Gastrocnemius medialis (tissue), 4 donors: Measurements from ENCODE around the gene GULP1. TPM values are rescaled to one million over a fixed set of nuclear protein-coding genes. Genes with fewer than 3 reads are reported as not detected.

ENCODE experiments used
- ATAC-seq, 2 donors: fragments of 150-250 bp; one replicate each; pipeline ENCODE4 v1.9.1; 2016
- DNase-seq, 2 donors: peaks; one replicate each; pipeline ENCODE4 v3.0.0-alpha.2; 2019
- H3K27ac ChIP-seq, 4 donors: fragments of 200-600 bp; sonication (generic); 1 replicate in 1 of 4; 2 replicates in 3 of 4; pipeline ENCODE4 v1.5.1; 2016 to 2018; ENCODE audit warnings: mild to moderate bottlenecking in 2 of 4, moderate library complexity in 1 of 4
- H3K27me3 ChIP-seq, 3 donors: fragments of 200-600 bp; sonication (generic) in 2 of 3; 1 replicate in 1 of 3; 2 replicates in 2 of 3; pipeline versions ENCODE4 v1.5.1 to v1.6.0; 2016 to 2019; ENCODE audit warnings: mild to moderate bottlenecking in 1 of 3, moderate library complexity in 1 of 3
- H3K36me3 ChIP-seq, 2 donors: fragments of 200-600 bp; sonication (generic) in 1 of 2; one replicate each; pipeline ENCODE4 v1.5.1; 2017 to 2018
- H3K4me1 ChIP-seq, 2 donors: fragments of 200-600 bp; sonication (generic) in 1 of 2; one replicate each; pipeline ENCODE4 v1.5.1; 2016 to 2017; ENCODE audit warnings: mild to moderate bottlenecking in 2 of 2
- H3K4me3 ChIP-seq, 4 donors: fragments of 200-600 bp; sonication (generic) in 3 of 4; 1 replicate in 1 of 4; 2 replicates in 3 of 4; pipeline ENCODE4 v1.5.1; 2016 to 2019; ENCODE audit warnings: mild to moderate bottlenecking in 2 of 4
- H3K9me3 ChIP-seq, 3 donors: fragments of 200-600 bp; sonication (generic) in 2 of 3; 1 replicate in 1 of 3; 2 replicates in 2 of 3; pipeline ENCODE4 v1.5.1; 2016 to 2019
- POLR2A ChIP-seq, 2 donors: fragments of 450-650 bp; IDR thresholded peaks; one replicate each; pipeline ENCODE4 v1.6.1; 2017; ENCODE audit warnings: antibody characterized with exemption in 2 of 2, mild to moderate bottlenecking in 2 of 2, moderate library complexity in 2 of 2
- in situ Hi-C, 4 donors: fragments of 200-750 bp; cut with MboI; loops; one replicate each; pipeline versions ENCODE4 v1.15.0 to v1.8.0; 2017; ENCODE audit warnings: low sequenced_read_pairs in 4 of 4
- intact Hi-C: fragments of 100-400 bp; cut with DNase I; formaldehyde crosslinking; loops from one replicate; pipeline ENCODE4 v1.15.1; 2023; ENCODE audit warnings: low total_unique reads
- total RNA-seq, 4 donors: library from RNA; depleted of rRNA; stranded (reverse); fragments of >200 nt; gene quantifications; one replicate each; pipeline versions ENCODE4 v1.1.0 to v1.2.3, GENCODE V29; 2016
- TF ChIP-seq, protein P1 (sequence below), 5 experiments: fragments of 450-650 bp in 3 of 5; fragments of 200-600 bp in 2 of 5; sonication (generic) in 2 of 5; IDR thresholded peaks in 4 of 5; conservative IDR thresholded peaks in 1 of 5; 1 replicate in 4 of 5; 2 replicates in 1 of 5; pipeline ENCODE4 v1.5.1; 2016 to 2019; ENCODE audit warnings: antibody characterized with exemption in 5 of 5, mild to moderate bottlenecking in 3 of 5, moderate library complexity in 3 of 5

The GULP1 gene
- total RNA-seq, 4 donors from 2014 or later = 7.3 to 16.4 (median 12.1) TPM

DNA sequence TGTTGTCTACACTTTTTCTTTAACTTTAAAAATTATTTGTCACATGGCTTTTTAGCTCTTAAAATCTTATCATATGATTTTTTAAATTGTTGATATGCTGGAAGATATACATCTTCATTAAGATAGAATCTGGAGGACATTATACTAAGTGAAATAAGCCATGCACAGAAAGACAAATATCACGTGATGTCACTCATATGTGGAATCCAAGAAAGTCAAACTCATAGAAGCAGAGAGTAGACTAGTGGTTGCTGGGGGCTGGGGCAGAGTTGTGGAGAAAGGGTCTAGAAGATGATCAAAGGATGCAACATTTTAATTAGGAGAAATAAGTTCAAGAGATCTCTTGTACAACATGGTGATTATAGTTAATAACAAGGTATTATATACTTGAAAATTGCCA lies 280.9 kb downstream of the GULP1 start:
- no peak overlapping the region for H3K27ac ChIP-seq
- ATAC-seq = no peak

GRCh38 chr2:188573453-188573852 lies 281.8 kb downstream of the GULP1 start:
- peak in 1 of 2 donors; percentile 52 for ATAC-seq
- no peak for DNase-seq
- no peak for TF ChIP-seq POLR2A (IDR thresholded peaks at IDR 0.05)
- TF ChIP-seq, protein P1, sequence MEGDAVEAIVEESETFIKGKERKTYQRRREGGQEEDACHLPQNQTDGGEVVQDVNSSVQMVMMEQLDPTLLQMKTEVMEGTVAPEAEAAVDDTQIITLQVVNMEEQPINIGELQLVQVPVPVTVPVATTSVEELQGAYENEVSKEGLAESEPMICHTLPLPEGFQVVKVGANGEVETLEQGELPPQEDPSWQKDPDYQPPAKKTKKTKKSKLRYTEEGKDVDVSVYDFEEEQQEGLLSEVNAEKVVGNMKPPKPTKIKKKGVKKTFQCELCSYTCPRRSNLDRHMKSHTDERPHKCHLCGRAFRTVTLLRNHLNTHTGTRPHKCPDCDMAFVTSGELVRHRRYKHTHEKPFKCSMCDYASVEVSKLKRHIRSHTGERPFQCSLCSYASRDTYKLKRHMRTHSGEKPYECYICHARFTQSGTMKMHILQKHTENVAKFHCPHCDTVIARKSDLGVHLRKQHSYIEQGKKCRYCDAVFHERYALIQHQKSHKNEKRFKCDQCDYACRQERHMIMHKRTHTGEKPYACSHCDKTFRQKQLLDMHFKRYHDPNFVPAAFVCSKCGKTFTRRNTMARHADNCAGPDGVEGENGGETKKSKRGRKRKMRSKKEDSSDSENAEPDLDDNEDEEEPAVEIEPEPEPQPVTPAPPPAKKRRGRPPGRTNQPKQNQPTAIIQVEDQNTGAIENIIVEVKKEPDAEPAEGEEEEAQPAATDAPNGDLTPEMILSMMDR (IDR thresholded peaks at IDR 0.05 in 4 of 5, conservative IDR thresholded peaks at IDR 0.05 in 1 of 5) = no peak
- Histone ChIP-seq H3K27ac (no peak overlapping the region), H3K27me3 (no peaks in the 10 kb centered on the region), H3K4me3 (no peak overlapping the region), H3K36me3 (no peaks in the 10 kb centered on the region), H3K4me1 (no peaks in the 10 kb centered on the region), H3K9me3 (no peaks in the 10 kb centered on the region)
- intact Hi-C loops = no loop called here
- in situ Hi-C loops = no loop called here

More for the DNA sequence above, 280.9 kb downstream of the GULP1 start:
- H3K27me3 ChIP-seq = no peaks in the 10 kb centered on the region
- H3K36me3 ChIP-seq = no peaks in the 10 kb centered on the region
- no peaks in the 10 kb centered on the region for H3K9me3 ChIP-seq
- in situ Hi-C loops (no loop called here), intact Hi-C loops (no loop called here)
- TF ChIP-seq, protein P1 (IDR thresholded peaks at IDR 0.05 in 4 of 5, conservative IDR thresholded peaks at IDR 0.05 in 1 of 5) = no peak
- no peak for TF ChIP-seq POLR2A (IDR thresholded peaks at IDR 0.05)
- no peak overlapping the region for H3K4me3 ChIP-seq
- no peak for DNase-seq
- no peaks in the 10 kb centered on the region for H3K4me1 ChIP-seq

DNA sequence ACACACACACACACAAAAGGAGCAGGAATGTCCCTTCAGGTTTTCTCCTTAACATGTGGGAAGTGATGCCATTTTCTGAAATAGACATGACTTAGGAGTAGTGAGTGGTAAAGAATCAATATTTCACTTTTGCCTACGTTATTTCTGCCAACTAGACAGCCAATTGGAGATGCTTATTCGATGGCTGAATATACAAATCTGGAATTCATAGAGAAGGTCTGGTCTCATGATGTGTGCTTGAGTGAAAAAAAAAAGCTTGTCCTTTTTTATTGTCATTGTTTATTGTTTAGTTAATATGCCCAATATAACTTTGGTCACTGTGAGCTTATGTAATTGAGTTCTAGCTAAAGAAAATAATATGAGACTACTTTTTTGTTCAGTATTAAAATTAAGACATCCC lies 284.3 kb downstream of the GULP1 start:
- H3K27me3 ChIP-seq = no peaks in the 10 kb centered on the region
- no peak for TF ChIP-seq POLR2A (IDR thresholded peaks at IDR 0.05)
- TF ChIP-seq, protein P1 (IDR thresholded peaks at IDR 0.05 in 4 of 5, conservative IDR thresholded peaks at IDR 0.05 in 1 of 5) = no peak
- intact Hi-C loops = no loop called here

GRCh38 chr2:188576651-188577050 lies 285.0 kb downstream of the GULP1 start:
- Histone ChIP-seq H3K4me3 (no peak overlapping the region), H3K4me1 (no peaks in the 10 kb centered on the region), H3K27me3 (no peaks in the 10 kb centered on the region), H3K36me3 (no peaks in the 10 kb centered on the region), H3K27ac (no peak overlapping the region), H3K9me3 (no peaks in the 10 kb centered on the region)
- DNase-seq = no peak
- intact Hi-C loops (no loop called here), in situ Hi-C loops (no loop called here)
- TF ChIP-seq POLR2A (IDR thresholded peaks at IDR 0.05) = no peak
- TF ChIP-seq, protein P1 (IDR thresholded peaks at IDR 0.05 in 4 of 5, conservative IDR thresholded peaks at IDR 0.05 in 1 of 5) = no peak
- no peak for ATAC-seq

More for the DNA sequence above, 284.3 kb downstream of the GULP1 start:
- Histone ChIP-seq H3K27ac (no peak overlapping the region), H3K4me3 (no peak overlapping the region), H3K36me3 (no peaks in the 10 kb centered on the region), H3K4me1 (no peaks in the 10 kb centered on the region), H3K9me3 (no peaks in the 10 kb centered on the region)
- in situ Hi-C loops = no loop called here
- ATAC-seq (no peak), DNase-seq (no peak)

DNA sequence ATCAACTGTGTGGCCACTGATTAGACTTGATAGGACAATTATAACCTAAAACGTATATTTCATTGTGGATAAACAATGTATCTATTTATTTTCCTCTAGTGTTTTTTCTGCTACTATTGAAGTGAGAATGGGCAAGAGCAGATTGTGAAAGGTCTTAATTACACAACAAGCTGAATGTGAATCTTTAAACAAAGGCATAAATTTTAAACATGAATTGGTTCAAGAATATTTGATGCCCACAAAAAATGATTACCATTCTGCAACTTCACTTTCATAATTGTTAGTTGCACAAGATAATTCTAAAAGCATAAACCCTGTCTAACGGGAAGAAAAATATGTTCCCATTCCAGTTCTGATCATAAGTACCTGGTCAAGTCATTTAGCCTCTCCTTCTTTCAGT lies 285.6 kb downstream of the GULP1 start:
- H3K4me1 ChIP-seq = no peaks in the 10 kb centered on the region
- ATAC-seq (no peak), DNase-seq (no peak)
- H3K4me3 ChIP-seq = no peak overlapping the region
- TF ChIP-seq, protein P1 (IDR thresholded peaks at IDR 0.05 in 4 of 5, conservative IDR thresholded peaks at IDR 0.05 in 1 of 5) = no peak
- no peak for TF ChIP-seq POLR2A (IDR thresholded peaks at IDR 0.05)
- no peaks in the 10 kb centered on the region for H3K9me3 ChIP-seq
- H3K27ac ChIP-seq = no peak overlapping the region
- no peaks in the 10 kb centered on the region for H3K27me3 ChIP-seq
- H3K36me3 ChIP-seq = no peaks in the 10 kb centered on the region
- intact Hi-C loops = no loop called here
- in situ Hi-C loops = no loop called here
